GM12878 (cell line): ENCODE data around the gene CSNK1G2. TPM values are rescaled to one million over a fixed set of nuclear protein-coding genes. Genes with fewer than 3 reads are reported as not detected.

Experiments used
- ATAC-seq: fragments of 200-7000 bp; cut with Tn5 transposase; 3 replicates; pipeline ENCODE4 v1.9.1; 2020; ENCODE audit warnings: mild to moderate bottlenecking, moderate library complexity
- BruUV-seq: library from RNA; stranded (reverse); fragments of 400-500 nt; replicated peaks from 2 replicates; lab custom pipeline; 2021; lab: Mats Ljungman, UMichigan
- CTCF ChIA-PET: fragments of 300-600 bp; sonication (Branson Sonifier 250); formaldehyde crosslinking; extraction: SDS; loops from one replicate; lab custom pipeline; 2021; ENCODE audit warnings: inconsistent platforms; lab: Yijun Ruan, JAX
- POLR2A ChIA-PET: fragments of 350-600 bp; formaldehyde crosslinking; extraction: SDS; loops from one replicate; lab custom pipeline; 2021; ENCODE audit warnings: inconsistent platforms; lab: Charles Lee
- RAD21 ChIA-PET: fragments of 300-600 bp; sonication (Branson Sonifier 250); formaldehyde crosslinking; loops from one replicate; lab custom pipeline; 2023; ENCODE audit warnings: antibody characterized with exemption; ENCODE audit not compliant: unreplicated experiment; lab: Charles Lee
- SMC1A ChIA-PET: fragments of 300-600 bp; sonication (Branson Sonifier 250); formaldehyde crosslinking; loops from one replicate; lab custom pipeline; 2023; ENCODE audit not compliant: unreplicated experiment, uncharacterized antibody; lab: Charles Lee
- DNase-seq: peaks from one replicate; pipeline ENCODE4 v3.0.0-alpha.2; 2011; ENCODE audit warnings: low read depth, low spot score
- FAIRE-seq: peaks from 3 replicates; lab custom pipeline; 2011; peaks lifted over from hg19 to GRCh38; lab: Jason Lieb, UNC
- H2AFZ ChIP-seq: 2 replicates; pipeline ENCODE4 v1.6.0; 2011; ENCODE audit warnings: low read depth, low read length, control low read depth; ENCODE audit not compliant: control insufficient read depth
- H3K27ac ChIP-seq: 2 replicates; pipeline ENCODE4 v1.5.1; 2011; ENCODE audit warnings: control low read depth; ENCODE audit not compliant: control insufficient read depth, insufficient read depth
- H3K27me3 ChIP-seq, 2 experiments: replicated peaks in 1 of 2; 2 replicates each; pipeline versions ENCODE4 v1.6.0 to v1.6.1; 2011; ENCODE audit warnings: low read length in 1 of 2; ENCODE audit not compliant: control insufficient read depth in 2 of 2, insufficient read depth in 2 of 2
- H3K36me3 ChIP-seq, 2 experiments: 2 replicates each; pipeline ENCODE4 v1.5.1; 2011; ENCODE audit warnings: low read length in 1 of 2; ENCODE audit not compliant: control insufficient read depth in 2 of 2, insufficient read depth in 2 of 2
- H3K4me1 ChIP-seq: 2 replicates; pipeline ENCODE4 v1.6.1; 2011; ENCODE audit warnings: mild to moderate bottlenecking, low read length, moderate library complexity, mixed read lengths; ENCODE audit not compliant: control insufficient read depth, insufficient read depth
- H3K4me2 ChIP-seq: 2 replicates; pipeline ENCODE4 v1.6.0; 2011; ENCODE audit warnings: control low read depth; ENCODE audit not compliant: control insufficient read depth, insufficient read depth
- H3K4me3 ChIP-seq: fragments of 200-600 bp; sonication (generic); 2 replicates; pipeline ENCODE4 v1.5.1; 2016
- H3K79me2 ChIP-seq: 2 replicates; pipeline ENCODE4 v1.6.0; 2011; ENCODE audit warnings: low read length; ENCODE audit not compliant: control insufficient read depth, insufficient read depth
- H3K9ac ChIP-seq: 2 replicates; pipeline ENCODE4 v1.8.0; 2011; ENCODE audit warnings: low read length, control low read depth, mixed read lengths; ENCODE audit not compliant: control insufficient read depth, insufficient read depth
- H3K9me3 ChIP-seq: replicated peaks from 3 replicates; pipeline ENCODE4 v1.5.1; 2011; ENCODE audit warnings: mild to moderate bottlenecking, low read length; ENCODE audit not compliant: control insufficient read depth, insufficient read depth
- H4K20me1 ChIP-seq: 2 replicates; pipeline ENCODE4 v1.6.0; 2011; ENCODE audit not compliant: control insufficient read depth, insufficient read depth
- FOS ChIP-seq: IDR thresholded peaks from 3 replicates; pipeline ENCODE4 v1.6.1; 2011; ENCODE audit warnings: borderline replicate concordance; ENCODE audit not compliant: insufficient read length; ENCODE audit errors: extremely low read depth
- GATAD2B ChIP-seq: fragments of 450-650 bp; conservative IDR thresholded peaks from 2 replicates; pipeline ENCODE4 v1.6.1; 2017; ENCODE audit warnings: low read depth, mild to moderate bottlenecking, moderate library complexity
- IRF5 ChIP-seq: fragments of 450-650 bp; IDR thresholded peaks from 2 replicates; pipeline ENCODE4 v1.6.1; 2017; ENCODE audit warnings: borderline replicate concordance
- POU2F2 ChIP-seq: IDR thresholded peaks from 3 replicates; pipeline ENCODE4 v1.6.1; 2011; ENCODE audit warnings: low read depth, mild to moderate bottlenecking, low read length, borderline replicate concordance
- RAD21 ChIP-seq: IDR thresholded peaks from 2 replicates; pipeline ENCODE4 v1.6.1; 2011; ENCODE audit warnings: mild to moderate bottlenecking, low read depth, low read length, moderate library complexity; ENCODE audit not compliant: insufficient read depth
- SIN3A ChIP-seq: IDR thresholded peaks from 2 replicates; pipeline ENCODE4 v1.6.1; 2012; ENCODE audit warnings: low read depth, low read length, improper control_type of control experiment
- SMARCA5 ChIP-seq: fragments of 450-650 bp; IDR thresholded peaks from 2 replicates; pipeline ENCODE4 v1.6.1; 2017; ENCODE audit warnings: mild to moderate bottlenecking
- TCF7 ChIP-seq: IDR thresholded peaks from 2 replicates; pipeline ENCODE4 v1.6.1; 2014; ENCODE audit warnings: antibody characterized with exemption, borderline replicate concordance
- ZNF622 ChIP-seq: fragments of 450-650 bp; IDR thresholded peaks from 2 replicates; pipeline ENCODE4 v1.6.1; 2017; ENCODE audit warnings: mild to moderate bottlenecking, inconsistent platforms
- WGBS: methylation state at CpG from one replicate; pipeline ENCODE4 v1.1.6; 2016; ENCODE audit warnings: low lambda C conversion rate; ENCODE audit not compliant: insufficient replicate concordance, insufficient coverage; ENCODE audit errors: missing lambda C conversion rate; 5-methylcytosine and 5-hydroxymethylcytosine counted together
- in situ Hi-C: fragments of 300-500 bp; cut with MboI; formaldehyde crosslinking; loops from 9 replicates; pipeline ENCODE4 v1.14.3; 2018; ENCODE audit warnings: mixed read lengths
- intact Hi-C: fragments of 100-400 bp; cut with micrococcal nuclease; formaldehyde crosslinking; loops from one replicate; pipeline ENCODE4 v1.14.2; 2022; ENCODE audit not compliant: unreplicated experiment
- polyA plus RNA-seq, 11 experiments: library from polyadenylated mRNA; depleted of rRNA in 4 of 11; unstranded in 6 of 11; stranded (reverse) in 5 of 11; fragments of >200 nt; fragmentation: Nextera tagmentation in 4 of 11; fragmentation: Illumina TruSeq in 1 of 11; extraction: Ambion mirVana in 4 of 11; extraction: Trizol in 1 of 11; gene quantifications; 1 replicate in 1 of 11; 2 replicates in 10 of 11; pipeline versions ENCODE4 v1.2.1 to v1.2.3, GENCODE V29; 2011 to 2016; ENCODE audit warnings: inconsistent platforms in 2 of 11, missing spikeins in 2 of 11, low read depth in 1 of 11
- total RNA-seq, 4 experiments: library from RNA; depleted of rRNA in 3 of 4; stranded (reverse); fragments of >200 nt in 3 of 4; fragmentation: Illumina TruSeq in 1 of 4; extraction: Trizol in 1 of 4; gene quantifications; 2 replicates each; pipeline versions ENCODE4 v1.2.1 to v1.2.3, GENCODE V29; 2013 to 2021
- TF ChIP-seq, protein P1 (sequence below): fragments of 450-650 bp; IDR thresholded peaks from 2 replicates; pipeline ENCODE4 v1.6.1; 2017; ENCODE audit warnings: antibody characterized with exemption, mild to moderate bottlenecking, moderate library complexity
- TF ChIP-seq, protein P2 (sequence below): fragments of 450-650 bp; IDR thresholded peaks from 2 replicates; pipeline ENCODE4 v1.6.1; 2017; ENCODE audit warnings: low read depth, mild to moderate bottlenecking, moderate library complexity
- TF ChIP-seq, protein P3 (sequence below): IDR thresholded peaks from 2 replicates; pipeline ENCODE4 v1.6.1; 2012; ENCODE audit warnings: low read length, inconsistent platforms

CSNK1G2 gene
- total and polyA plus RNA-seq, 10 of the 15 experiments (the other 5 are each of a cell fraction or from before 2014, with no cell fraction given), result 0.64 to 109 (median 25.0) TPM

GRCh38 chr19:1942934-1943555, 2.1 kb downstream of the CSNK1G2 start:
- H3K27ac ChIP-seq, result peak overlapping the region; percentile 76
- ChIA-PET CTCF (interaction anchor here (0.6 to 2.5 kb wide), 6 partner anchors 34 to 90 kb away, joined by 3 to 10 read pairs (median 3); no protein-coding TSS in a partner anchor), RAD21 (interaction anchor here (1.1 to 1.2 kb wide), 2 partner anchors 39 to 46 kb away, joined by 3 to 5 read pairs; no protein-coding TSS in a partner anchor), SMC1A (interaction anchor here (1.1 to 1.9 kb wide), 3 partner anchors 13 to 144 kb away, joined by 3 to 7 read pairs (median 6); no protein-coding TSS in a partner anchor), POLR2A (interaction anchor here (0.6 to 2.3 kb wide), 5 partner anchors 10 to 743 kb away, joined by 3 to 15 read pairs (median 4); no protein-coding TSS in a partner anchor)
- FAIRE-seq (peak; percentile 52), ATAC-seq (peak; percentile 4; the same call in 2 of the 3 replicates), DNase-seq (no peak)
- peaks cover 5% of the 10 kb centered on the region; the same call in 1 of the 2 replicates for H4K20me1 ChIP-seq
- intact Hi-C loops, result no loop called here
- in situ Hi-C loops, result no loop called here
- H3K9ac ChIP-seq, result peak overlapping the region; percentile 74
- H3K36me3 ChIP-seq, result no peaks in the 10 kb centered on the region; a peak in 2 of 4 replicates
- H3K27me3 ChIP-seq, result no peaks in the 10 kb centered on the region
- H2AFZ ChIP-seq, result no peak overlapping the region
- H3K4me3 ChIP-seq, result peak overlapping the region; percentile 98
- H3K4me2 ChIP-seq, result peak overlapping the region; percentile 95
- H3K4me1 ChIP-seq, result peaks cover 13% of the 10 kb centered on the region
- WGBS, result 2% methylated on average over 21 of the region's 21 CpGs
- BruUV-seq, result no TSS peak
- no peaks in the 10 kb centered on the region for H3K9me3 ChIP-seq
- H3K79me2 ChIP-seq, result peaks cover 63% of the 10 kb centered on the region
- TF ChIP-seq FOS (no peak), TCF7 (no peak), GATAD2B (0 out of 2 replicates have a peak, but pooled peaks have one; percentile 19), POU2F2 (no peak), ZNF622 (no peak), SMARCA5 (0 out of 2 replicates have a peak, but pooled peaks have one; percentile 23), IRF5 (no peak), SIN3A (no peak), RAD21 (no peak)
- TF ChIP-seq, protein P1, sequence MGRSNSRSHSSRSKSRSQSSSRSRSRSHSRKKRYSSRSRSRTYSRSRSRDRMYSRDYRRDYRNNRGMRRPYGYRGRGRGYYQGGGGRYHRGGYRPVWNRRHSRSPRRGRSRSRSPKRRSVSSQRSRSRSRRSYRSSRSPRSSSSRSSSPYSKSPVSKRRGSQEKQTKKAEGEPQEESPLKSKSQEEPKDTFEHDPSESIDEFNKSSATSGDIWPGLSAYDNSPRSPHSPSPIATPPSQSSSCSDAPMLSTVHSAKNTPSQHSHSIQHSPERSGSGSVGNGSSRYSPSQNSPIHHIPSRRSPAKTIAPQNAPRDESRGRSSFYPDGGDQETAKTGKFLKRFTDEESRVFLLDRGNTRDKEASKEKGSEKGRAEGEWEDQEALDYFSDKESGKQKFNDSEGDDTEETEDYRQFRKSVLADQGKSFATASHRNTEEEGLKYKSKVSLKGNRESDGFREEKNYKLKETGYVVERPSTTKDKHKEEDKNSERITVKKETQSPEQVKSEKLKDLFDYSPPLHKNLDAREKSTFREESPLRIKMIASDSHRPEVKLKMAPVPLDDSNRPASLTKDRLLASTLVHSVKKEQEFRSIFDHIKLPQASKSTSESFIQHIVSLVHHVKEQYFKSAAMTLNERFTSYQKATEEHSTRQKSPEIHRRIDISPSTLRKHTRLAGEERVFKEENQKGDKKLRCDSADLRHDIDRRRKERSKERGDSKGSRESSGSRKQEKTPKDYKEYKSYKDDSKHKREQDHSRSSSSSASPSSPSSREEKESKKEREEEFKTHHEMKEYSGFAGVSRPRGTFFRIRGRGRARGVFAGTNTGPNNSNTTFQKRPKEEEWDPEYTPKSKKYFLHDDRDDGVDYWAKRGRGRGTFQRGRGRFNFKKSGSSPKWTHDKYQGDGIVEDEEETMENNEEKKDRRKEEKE, result no peak
- TF ChIP-seq, protein P2, sequence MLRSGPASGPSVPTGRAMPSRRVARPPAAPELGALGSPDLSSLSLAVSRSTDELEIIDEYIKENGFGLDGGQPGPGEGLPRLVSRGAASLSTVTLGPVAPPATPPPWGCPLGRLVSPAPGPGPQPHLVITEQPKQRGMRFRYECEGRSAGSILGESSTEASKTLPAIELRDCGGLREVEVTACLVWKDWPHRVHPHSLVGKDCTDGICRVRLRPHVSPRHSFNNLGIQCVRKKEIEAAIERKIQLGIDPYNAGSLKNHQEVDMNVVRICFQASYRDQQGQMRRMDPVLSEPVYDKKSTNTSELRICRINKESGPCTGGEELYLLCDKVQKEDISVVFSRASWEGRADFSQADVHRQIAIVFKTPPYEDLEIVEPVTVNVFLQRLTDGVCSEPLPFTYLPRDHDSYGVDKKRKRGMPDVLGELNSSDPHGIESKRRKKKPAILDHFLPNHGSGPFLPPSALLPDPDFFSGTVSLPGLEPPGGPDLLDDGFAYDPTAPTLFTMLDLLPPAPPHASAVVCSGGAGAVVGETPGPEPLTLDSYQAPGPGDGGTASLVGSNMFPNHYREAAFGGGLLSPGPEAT, result no peak
- TF ChIP-seq, protein P3, sequence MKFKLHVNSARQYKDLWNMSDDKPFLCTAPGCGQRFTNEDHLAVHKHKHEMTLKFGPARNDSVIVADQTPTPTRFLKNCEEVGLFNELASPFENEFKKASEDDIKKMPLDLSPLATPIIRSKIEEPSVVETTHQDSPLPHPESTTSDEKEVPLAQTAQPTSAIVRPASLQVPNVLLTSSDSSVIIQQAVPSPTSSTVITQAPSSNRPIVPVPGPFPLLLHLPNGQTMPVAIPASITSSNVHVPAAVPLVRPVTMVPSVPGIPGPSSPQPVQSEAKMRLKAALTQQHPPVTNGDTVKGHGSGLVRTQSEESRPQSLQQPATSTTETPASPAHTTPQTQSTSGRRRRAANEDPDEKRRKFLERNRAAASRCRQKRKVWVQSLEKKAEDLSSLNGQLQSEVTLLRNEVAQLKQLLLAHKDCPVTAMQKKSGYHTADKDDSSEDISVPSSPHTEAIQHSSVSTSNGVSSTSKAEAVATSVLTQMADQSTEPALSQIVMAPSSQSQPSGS, result no peak
